Measurements from ENCODE around the gene TRPV5.

DNA sequence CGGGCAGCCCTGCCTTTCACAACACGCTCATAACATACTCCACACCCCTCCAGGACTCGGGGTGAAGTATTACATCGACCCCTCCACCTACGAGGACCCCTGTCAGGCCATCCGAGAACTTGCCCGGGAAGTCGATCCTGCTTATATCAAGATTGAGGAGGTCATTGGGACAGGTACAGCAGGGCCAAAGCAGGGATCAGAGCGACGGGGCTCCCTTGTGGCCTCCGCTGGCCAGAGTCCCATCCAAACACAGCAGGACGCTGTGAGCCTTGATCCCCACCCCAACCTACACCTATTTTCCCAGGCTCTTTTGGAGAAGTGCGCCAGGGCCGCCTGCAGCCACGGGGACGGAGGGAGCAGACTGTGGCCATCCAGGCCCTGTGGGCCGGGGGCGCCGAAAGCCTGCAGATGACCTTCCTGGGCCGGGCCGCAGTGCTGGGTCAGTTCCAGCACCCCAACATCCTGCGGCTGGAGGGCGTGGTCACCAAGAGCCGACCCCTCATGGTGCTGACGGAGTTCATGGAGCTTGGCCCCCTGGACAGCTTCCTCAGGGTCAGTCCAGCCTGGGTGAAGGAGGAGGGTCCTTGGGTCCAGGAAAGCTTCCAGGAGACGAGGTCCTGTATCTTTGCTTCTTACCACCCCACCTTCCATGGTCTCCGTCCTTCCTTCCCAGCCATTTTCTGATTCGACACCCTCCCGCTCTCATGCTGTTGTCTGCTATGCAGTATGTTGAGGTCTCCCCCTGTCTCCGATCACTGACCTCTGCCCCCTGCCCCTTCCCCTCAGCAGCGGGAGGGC, 65.2 kb downstream of the TRPV5 start:
- TF ChIP-seq SUZ12 (IDR thresholded peaks at IDR 0.05) (no peak), FOXM1 (IDR thresholded peaks at IDR 0.05; ENCODE audit: borderline replicate concordance) (no peak), ARNT (IDR thresholded peaks at IDR 0.05) (no peak), HDGF (IDR thresholded peaks at IDR 0.05; ENCODE audit: borderline replicate concordance) (no peak), BHLHE40 (IDR thresholded peaks at IDR 0.05; ENCODE audit: borderline replicate concordance) (no peak), SP1 (IDR thresholded peaks at IDR 0.05) (no peak), ELF4 (IDR thresholded peaks at IDR 0.05) (no peak), ZNF384 (IDR thresholded peaks at IDR 0.05) (no peak), TARDBP (IDR thresholded peaks at IDR 0.05) (no peak), FOXA1 (IDR thresholded peaks at IDR 0.05) (no peak), NFRKB (IDR thresholded peaks at IDR 0.05) (no peak)
- TF ChIP-seq, protein P1, sequence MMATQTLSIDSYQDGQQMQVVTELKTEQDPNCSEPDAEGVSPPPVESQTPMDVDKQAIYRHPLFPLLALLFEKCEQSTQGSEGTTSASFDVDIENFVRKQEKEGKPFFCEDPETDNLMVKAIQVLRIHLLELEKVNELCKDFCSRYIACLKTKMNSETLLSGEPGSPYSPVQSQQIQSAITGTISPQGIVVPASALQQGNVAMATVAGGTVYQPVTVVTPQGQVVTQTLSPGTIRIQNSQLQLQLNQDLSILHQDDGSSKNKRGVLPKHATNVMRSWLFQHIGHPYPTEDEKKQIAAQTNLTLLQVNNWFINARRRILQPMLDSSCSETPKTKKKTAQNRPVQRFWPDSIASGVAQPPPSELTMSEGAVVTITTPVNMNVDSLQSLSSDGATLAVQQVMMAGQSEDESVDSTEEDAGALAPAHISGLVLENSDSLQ (IDR thresholded peaks at IDR 0.05) = no peak
